H1 (cell line): ENCODE measurements around the gene COL26A1.
"Not testable (repeated sequence)": the region's sequence is repeated elsewhere in the genome, so short reads cannot be mapped to it uniquely, and the experiment has no call there.

Experiments used
- EGR1 ChIP-seq: IDR thresholded peaks from 2 replicates; pipeline ENCODE4 v1.6.1; 2011; ENCODE audit warnings: low read depth, low read length, borderline replicate concordance
- JUND ChIP-seq: IDR thresholded peaks from 2 replicates; pipeline ENCODE4 v1.6.1; 2011; ENCODE audit warnings: mild to moderate bottlenecking, improper control_type of control experiment, low read length
- POLR2AphosphoS5 ChIP-seq: IDR thresholded peaks from 2 replicates; pipeline ENCODE4 v1.6.1; 2011; ENCODE audit warnings: low read depth, low read length
- TF ChIP-seq, protein P1 (sequence below), 3 experiments: IDR thresholded peaks; 1 replicate in 2 of 3; 2 replicates in 1 of 3; pipeline versions ENCODE4 v1.5.1 to v1.6.1; 2011; ENCODE audit warnings: low read length in 3 of 3, mild to moderate bottlenecking in 3 of 3, inconsistent platforms in 2 of 3, low read depth in 1 of 3, moderate library complexity in 1 of 3; ENCODE audit not compliant: insufficient read depth in 1 of 3; ENCODE audit errors: control extremely low read depth in 1 of 3
- TF ChIP-seq, protein P2 (sequence below): IDR thresholded peaks from 2 replicates; pipeline ENCODE4 v1.6.1; 2011; ENCODE audit warnings: low read depth, mild to moderate bottlenecking, low read length; ENCODE audit not compliant: insufficient read depth

DNA sequence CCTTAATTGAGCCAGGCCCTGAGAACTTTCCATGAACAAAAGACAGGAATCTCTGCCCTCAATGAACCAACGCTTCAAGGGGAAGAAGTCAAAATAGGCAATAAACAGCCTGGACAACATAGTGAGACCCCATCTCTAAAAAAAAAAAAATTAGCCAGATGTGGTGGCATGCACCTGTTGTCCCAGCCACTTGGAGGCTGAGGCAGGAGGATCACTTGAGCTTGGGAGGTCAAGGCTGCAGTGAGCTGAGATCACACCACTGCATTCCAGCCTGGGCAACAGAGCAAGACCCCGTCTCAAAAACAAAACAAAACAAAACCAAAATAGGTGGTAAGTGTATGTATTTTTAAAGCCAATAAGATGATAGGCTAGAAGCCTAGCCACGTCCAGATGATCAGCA lies 198.6 kb downstream of the COL26A1 start:
- TF ChIP-seq, protein P1, sequence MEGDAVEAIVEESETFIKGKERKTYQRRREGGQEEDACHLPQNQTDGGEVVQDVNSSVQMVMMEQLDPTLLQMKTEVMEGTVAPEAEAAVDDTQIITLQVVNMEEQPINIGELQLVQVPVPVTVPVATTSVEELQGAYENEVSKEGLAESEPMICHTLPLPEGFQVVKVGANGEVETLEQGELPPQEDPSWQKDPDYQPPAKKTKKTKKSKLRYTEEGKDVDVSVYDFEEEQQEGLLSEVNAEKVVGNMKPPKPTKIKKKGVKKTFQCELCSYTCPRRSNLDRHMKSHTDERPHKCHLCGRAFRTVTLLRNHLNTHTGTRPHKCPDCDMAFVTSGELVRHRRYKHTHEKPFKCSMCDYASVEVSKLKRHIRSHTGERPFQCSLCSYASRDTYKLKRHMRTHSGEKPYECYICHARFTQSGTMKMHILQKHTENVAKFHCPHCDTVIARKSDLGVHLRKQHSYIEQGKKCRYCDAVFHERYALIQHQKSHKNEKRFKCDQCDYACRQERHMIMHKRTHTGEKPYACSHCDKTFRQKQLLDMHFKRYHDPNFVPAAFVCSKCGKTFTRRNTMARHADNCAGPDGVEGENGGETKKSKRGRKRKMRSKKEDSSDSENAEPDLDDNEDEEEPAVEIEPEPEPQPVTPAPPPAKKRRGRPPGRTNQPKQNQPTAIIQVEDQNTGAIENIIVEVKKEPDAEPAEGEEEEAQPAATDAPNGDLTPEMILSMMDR (IDR thresholded peaks at IDR 0.05; ENCODE audit: control extremely low read depth in 1 of 3, insufficient read depth in 1 of 3, low read depth in 1 of 3, low read length in 3 of 3) = not testable (repeated sequence)
- TF ChIP-seq EGR1, POLR2AphosphoS5, JUND: not testable (repeated sequence)
- TF ChIP-seq, protein P2, sequence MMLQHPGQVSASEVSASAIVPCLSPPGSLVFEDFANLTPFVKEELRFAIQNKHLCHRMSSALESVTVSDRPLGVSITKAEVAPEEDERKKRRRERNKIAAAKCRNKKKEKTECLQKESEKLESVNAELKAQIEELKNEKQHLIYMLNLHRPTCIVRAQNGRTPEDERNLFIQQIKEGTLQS = not testable (repeated sequence)
